AG09309 (cell line): ENCODE results near the gene ITPR2.

Experiments used
- DNase-seq: peaks from one replicate; pipeline ENCODE4 v3.0.0-alpha.2; 2010; ENCODE audit warnings: low read depth
- H3K4me3 ChIP-seq: 2 replicates; pipeline ENCODE4 v1.5.1; 2011; ENCODE audit warnings: mild to moderate bottlenecking, low read depth, low read length, moderate library complexity; ENCODE audit not compliant: control insufficient read depth
- CTCF ChIP-seq: IDR thresholded peaks from 2 replicates; pipeline ENCODE4 v1.5.1; 2011; ENCODE audit warnings: mild to moderate bottlenecking, low read depth, low read length, inconsistent platforms; ENCODE audit not compliant: insufficient read depth, control insufficient read depth; ENCODE audit errors: missing control alignments

ITPR2 gene

GRCh38 chr12:26461776-26462175 lies 371.2 kb downstream of the ITPR2 start:
- H3K4me3 ChIP-seq, result no peak overlapping the region
- TF ChIP-seq CTCF, result no peak
- DNase-seq, result no peak

GRCh38 chr12:26460361-26460760 lies 372.6 kb downstream of the ITPR2 start:
- TF ChIP-seq CTCF, result no peak
- DNase-seq, result no peak
- no peak overlapping the region for H3K4me3 ChIP-seq

- H3K4me3 ChIP-seq, result no peak overlapping the region
- no peak for DNase-seq
- no peak for TF ChIP-seq CTCF
Measured at GRCh38 chr12:26455936-26456574, 376.9 kb downstream of the ITPR2 start.

- no peak for DNase-seq
- H3K4me3 ChIP-seq, result no peak overlapping the region
- TF ChIP-seq CTCF, result no peak
Measured at GRCh38 chr12:26453246-26453645, 379.7 kb downstream of the ITPR2 start.

GRCh38 chr12:26452511-26452910 lies 380.5 kb downstream of the ITPR2 start:
- no peak overlapping the region for H3K4me3 ChIP-seq
- DNase-seq, result no peak
- no peak for TF ChIP-seq CTCF

GRCh38 chr12:26451763-26452162 lies 381.2 kb downstream of the ITPR2 start:
- DNase-seq, result no peak
- TF ChIP-seq CTCF, result no peak

GRCh38 chr12:26445909-26446308 lies 387.1 kb downstream of the ITPR2 start:
- DNase-seq, result no peak

More at GRCh38 chr12:26451763-26452162, 381.2 kb downstream of the ITPR2 start:
- H3K4me3 ChIP-seq, result no peak overlapping the region

More at GRCh38 chr12:26445909-26446308, 387.1 kb downstream of the ITPR2 start:
- TF ChIP-seq CTCF, result no peak
- no peak overlapping the region for H3K4me3 ChIP-seq
